Muscle layer of duodenum (tissue), 2 donors: ENCODE measurements around the gene ANTXR2.
"Not testable (repeated sequence)": the region's sequence is repeated elsewhere in the genome, so short reads cannot be mapped to it uniquely, and the experiment has no call there.

Experiments used
- H3K27ac ChIP-seq: one replicate; pipeline ENCODE4 v1.7.0; 2013; ENCODE audit warnings: mild to moderate bottlenecking, low read length
- H3K27me3 ChIP-seq: one replicate; pipeline ENCODE4 v1.7.0; 2013; ENCODE audit warnings: low read depth, mild to moderate bottlenecking, control low read depth, low read length
- H3K36me3 ChIP-seq, 2 donors: one replicate each; pipeline ENCODE4 v1.7.0; 2013; ENCODE audit warnings: low read length in 2 of 2, control low read depth in 1 of 2, mild to moderate bottlenecking in 1 of 2; ENCODE audit not compliant: insufficient read depth in 2 of 2, control insufficient read depth in 1 of 2
- H3K4me1 ChIP-seq, 2 donors: one replicate each; pipeline ENCODE4 v1.7.0; 2013; ENCODE audit warnings: low read length in 2 of 2, mild to moderate bottlenecking in 2 of 2, control low read depth in 1 of 2, moderate library complexity in 1 of 2; ENCODE audit not compliant: insufficient read depth in 2 of 2, control insufficient read depth in 1 of 2
- H3K4me3 ChIP-seq, 2 donors: one replicate each; pipeline ENCODE4 v1.7.0; 2013; ENCODE audit warnings: low read length in 2 of 2, low read depth in 1 of 2, mild to moderate bottlenecking in 1 of 2
- H3K9me3 ChIP-seq, 2 donors: one replicate each; pipeline ENCODE4 v1.7.0; 2013; ENCODE audit warnings: low read length in 2 of 2, control low read depth in 1 of 2, mild to moderate bottlenecking in 1 of 2; ENCODE audit not compliant: control insufficient read depth in 1 of 2
- donor health status: healthy.

The ANTXR2 gene

GRCh38 chr4:80072744-80073472 is at the start of gene ANTXR2:
Gene ANTXR2 (minus strand): TSS chr4:80073229. CDS start chr4:80072560, 669 bp downstream.
- H3K36me3 ChIP-seq, result peaks cover 0 to 4% of the 10 kb centered on the region in 2 donors
- peaks cover 8 to 25% of the 10 kb centered on the region in 2 donors for H3K4me1 ChIP-seq

DNA sequence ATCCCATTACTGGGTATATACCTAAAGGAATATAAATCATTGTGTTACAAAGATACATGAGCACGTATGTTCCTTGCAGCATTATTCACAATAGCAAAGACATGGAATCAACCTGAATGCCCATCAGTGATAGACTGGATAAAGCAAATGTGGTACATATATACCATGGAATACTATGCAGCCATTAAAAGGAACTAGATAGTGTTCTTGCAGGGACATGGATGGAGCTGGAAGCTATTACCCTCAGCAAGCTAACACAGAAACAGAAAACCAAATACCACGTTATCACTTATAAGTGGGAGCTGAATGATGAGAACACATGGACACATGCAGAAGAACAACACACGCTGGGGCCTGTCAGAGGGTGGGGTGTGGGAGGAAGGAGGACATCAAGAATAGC is 48.8 kb upstream of the ANTXR2 start:
- H3K36me3 ChIP-seq, H3K9me3 ChIP-seq: not testable (repeated sequence)

More at GRCh38 chr4:80072744-80073472, at the start of gene ANTXR2:
- Histone ChIP-seq H3K9me3 (no peaks in the 10 kb centered on the region), H3K27ac (peak within 1 kb of the TSS; percentile 90), H3K27me3 (no peaks in the 10 kb centered on the region), H3K4me3 (peak within 1 kb of the TSS; percentile 80 to 98)

GRCh38 chr4:80119620-80120019 is 46.6 kb upstream of the ANTXR2 start:
- H3K4me1 ChIP-seq, H3K27ac ChIP-seq, H3K4me3 ChIP-seq, H3K36me3 ChIP-seq, H3K27me3 ChIP-seq, H3K9me3 ChIP-seq: not testable (repeated sequence)

More for the DNA sequence above, 48.8 kb upstream of the ANTXR2 start:
- not testable (repeated sequence) for H3K4me3 ChIP-seq, H3K27ac ChIP-seq, H3K4me1 ChIP-seq, H3K27me3 ChIP-seq

GRCh38 chr4:80116516-80116915 is 43.5 kb upstream of the ANTXR2 start:
- no peak overlapping the region for H3K4me3 ChIP-seq
- peaks cover 0 to 6% of the 10 kb centered on the region in 2 donors for H3K9me3 ChIP-seq
- no peaks in the 10 kb centered on the region for H3K27me3 ChIP-seq
- H3K27ac ChIP-seq, result no peak overlapping the region
- H3K36me3 ChIP-seq, result no peaks in the 10 kb centered on the region
- H3K4me1 ChIP-seq, result no peaks in the 10 kb centered on the region

DNA sequence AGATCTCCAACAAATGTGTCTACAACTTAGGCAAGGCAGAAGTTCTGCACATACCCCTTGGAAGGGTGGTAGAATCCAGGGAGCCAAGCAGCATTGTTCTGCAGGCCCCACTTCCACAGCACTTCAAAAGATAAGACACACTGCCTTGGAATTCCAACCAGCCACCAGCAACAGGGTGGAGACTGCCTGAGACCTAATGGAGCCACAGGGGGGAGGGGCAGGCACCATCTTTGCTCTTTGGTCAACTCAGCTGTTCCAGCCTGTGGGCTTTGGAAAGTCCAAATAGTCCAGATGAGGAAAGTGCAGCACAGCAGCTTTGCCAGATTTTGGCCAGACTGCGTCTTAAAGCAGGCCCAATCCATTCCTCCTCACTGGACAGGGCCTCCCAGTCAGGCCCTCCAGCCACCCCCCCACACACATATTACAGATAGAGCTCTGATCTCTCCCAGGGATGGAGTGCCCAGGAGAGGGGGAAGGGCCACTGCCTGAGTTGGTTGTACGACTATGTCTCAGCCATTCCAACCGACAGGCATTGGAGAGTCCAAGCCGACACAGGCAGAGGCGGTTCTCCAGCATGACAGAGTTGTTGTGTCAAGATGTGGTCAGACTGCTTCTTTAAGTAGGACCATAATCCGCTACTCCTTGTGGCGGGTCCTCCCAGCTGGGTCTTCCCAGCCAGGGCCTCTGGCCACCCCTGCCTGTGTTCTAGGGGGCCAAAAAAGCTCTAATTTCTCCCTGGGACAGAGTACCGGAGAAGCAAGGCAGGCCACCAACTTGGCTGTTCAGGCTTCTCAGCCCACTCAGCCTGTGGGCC is 42.5 kb upstream of the ANTXR2 start:
- Histone ChIP-seq H3K27me3 (no peaks in the 10 kb centered on the region), H3K4me3 (no peak overlapping the region), H3K9me3 (peaks cover 0 to 6% of the 10 kb centered on the region in 2 donors), H3K36me3 (no peaks in the 10 kb centered on the region), H3K27ac (no peak overlapping the region), H3K4me1 (no peaks in the 10 kb centered on the region)

- H3K36me3 ChIP-seq, result no peaks in the 10 kb centered on the region
- H3K9me3 ChIP-seq, result peaks cover 0 to 6% of the 10 kb centered on the region in 2 donors
- no peaks in the 10 kb centered on the region for H3K4me1 ChIP-seq
- no peak overlapping the region for H3K27ac ChIP-seq
- H3K27me3 ChIP-seq, result no peaks in the 10 kb centered on the region
- H3K4me3 ChIP-seq, result no peak overlapping the region
Measured at GRCh38 chr4:80114732-80115265, 41.8 kb upstream of the ANTXR2 start.

GRCh38 chr4:80113615-80114014 is 40.6 kb upstream of the ANTXR2 start:
- no peaks in the 10 kb centered on the region for H3K27me3 ChIP-seq
- no peaks in the 10 kb centered on the region for H3K4me1 ChIP-seq
- H3K4me3 ChIP-seq, result no peak overlapping the region
- H3K9me3 ChIP-seq, result peaks cover 0 to 6% of the 10 kb centered on the region in 2 donors
- no peaks in the 10 kb centered on the region for H3K36me3 ChIP-seq
- no peak overlapping the region for H3K27ac ChIP-seq

GRCh38 chr4:80112236-80112635 is 39.2 kb upstream of the ANTXR2 start:
- H3K27ac ChIP-seq, result no peak overlapping the region
- no peaks in the 10 kb centered on the region for H3K27me3 ChIP-seq
- peaks cover 0 to 2% of the 10 kb centered on the region in 2 donors for H3K9me3 ChIP-seq
- no peaks in the 10 kb centered on the region for H3K36me3 ChIP-seq
- H3K4me1 ChIP-seq, result no peaks in the 10 kb centered on the region
- H3K4me3 ChIP-seq, result no peak overlapping the region

- no peaks in the 10 kb centered on the region for H3K36me3 ChIP-seq
- no peak overlapping the region for H3K4me3 ChIP-seq
- no peaks in the 10 kb centered on the region for H3K4me1 ChIP-seq
- H3K9me3 ChIP-seq, result peaks cover 0 to 2% of the 10 kb centered on the region in 2 donors
- H3K27ac ChIP-seq, result no peak overlapping the region
- H3K27me3 ChIP-seq, result no peaks in the 10 kb centered on the region
Measured at GRCh38 chr4:80111276-80111675, 38.2 kb upstream of the ANTXR2 start.

- no peaks in the 10 kb centered on the region for H3K36me3 ChIP-seq
- H3K4me3 ChIP-seq, result no peak overlapping the region
- H3K27me3 ChIP-seq, result no peaks in the 10 kb centered on the region
- H3K4me1 ChIP-seq, result no peaks in the 10 kb centered on the region
- H3K9me3 ChIP-seq, result peaks cover 0 to 2% of the 10 kb centered on the region in 2 donors
- no peak overlapping the region for H3K27ac ChIP-seq
Measured at GRCh38 chr4:80107374-80107773, 34.3 kb upstream of the ANTXR2 start.

GRCh38 chr4:80104927-80105326 is 31.9 kb upstream of the ANTXR2 start:
- H3K4me3 ChIP-seq, result no peak overlapping the region
- no peaks in the 10 kb centered on the region for H3K27me3 ChIP-seq
- H3K4me1 ChIP-seq, result no peaks in the 10 kb centered on the region
- H3K36me3 ChIP-seq, result no peaks in the 10 kb centered on the region
- no peak overlapping the region for H3K27ac ChIP-seq
- peaks cover 0 to 2% of the 10 kb centered on the region in 2 donors for H3K9me3 ChIP-seq
